Fibroblast of lung (primary cell): Measurements from ENCODE around the gene SLC15A1.

Experiments used
- CTCF ChIP-seq, 2 donors: IDR thresholded peaks in 1 of 2; conservative IDR thresholded peaks in 1 of 2; 1 replicate in 1 of 2; 2 replicates in 1 of 2; pipeline ENCODE4 v1.5.1; 2011 to 2012; ENCODE audit warnings: low read length in 2 of 2, control low read depth in 1 of 2, inconsistent platforms in 1 of 2, low read depth in 1 of 2, mild to moderate bottlenecking in 1 of 2
- EZH2 ChIP-seq: IDR thresholded peaks from 2 replicates; pipeline ENCODE4 v1.5.1; 2012; ENCODE audit warnings: low read length, control low read depth, mild to moderate bottlenecking; ENCODE audit errors: missing control alignments

- no peak for TF ChIP-seq CTCF (conservative IDR thresholded peaks at IDR 0.05 in 1 of 2, IDR thresholded peaks at IDR 0.05 in 1 of 2; ENCODE audit: low read depth in 1 of 2, low read length in 2 of 2)
- no peak for TF ChIP-seq EZH2
Measured at GRCh38 chr13:98780451-98780850, 28.0 kb upstream of the SLC15A1 start.
